H1 (cell line): Measurements from ENCODE around the gene ITGAE. TPM values are rescaled to one million over a fixed set of nuclear protein-coding genes. Genes with fewer than 3 reads are reported as not detected.

Source experiments
- EP300 ChIP-seq, 2 experiments: IDR thresholded peaks; 1 replicate in 1 of 2; 2 replicates in 1 of 2; pipeline ENCODE4 v1.6.1; 2011 to 2012; ENCODE audit warnings: low read depth in 2 of 2, low read length in 2 of 2, mild to moderate bottlenecking in 2 of 2, borderline replicate concordance in 1 of 2, inconsistent platforms in 1 of 2, moderate library complexity in 1 of 2
- HDAC6 ChIP-seq: IDR thresholded peaks from one replicate; pipeline ENCODE4 v1.7.1; 2012; ENCODE audit warnings: low read depth, mild to moderate bottlenecking, inconsistent platforms, low read length, moderate library complexity
- SP4 ChIP-seq: IDR thresholded peaks from 2 replicates; pipeline ENCODE4 v1.6.1; 2012; ENCODE audit warnings: low read length, inconsistent platforms
- SUZ12 ChIP-seq: fragments of 200-600 bp; sonication (generic); IDR thresholded peaks from 2 replicates; pipeline ENCODE4 v1.6.1; 2012; ENCODE audit warnings: mild to moderate bottlenecking, inconsistent platforms, low read length, moderate library complexity, mixed read lengths
- TCF12 ChIP-seq: IDR thresholded peaks from 2 replicates; pipeline ENCODE4 v1.6.1; 2011; ENCODE audit warnings: low read depth, mild to moderate bottlenecking, low read length
- polyA plus RNA-seq, 7 experiments: library from polyadenylated mRNA; depleted of rRNA in 3 of 7; stranded (reverse) in 5 of 7; unstranded in 2 of 7; fragments of >200 nt in 5 of 7; fragments of 200-250 nt in 2 of 7; gene quantifications; 1 replicate in 5 of 7; 2 replicates in 1 of 7; 4 replicates in 1 of 7; pipeline versions ENCODE4 v1.2.1 to v1.2.3, GENCODE V29; 2011 to 2013; ENCODE audit warnings: missing spikeins in 2 of 7, mixed read lengths in 2 of 7
- total RNA-seq: library from RNA; stranded (reverse); fragmentation: NEBNext Ultra II Directional; extraction: Animal tissue kit (Norgen Biotek cat#: 25700); gene quantifications from 2 replicates; pipeline ENCODE4 v1.2.1, GENCODE V29; 2021

The ITGAE gene
- total and polyA plus RNA-seq, 2 of the 8 experiments (the other 6 are each of a cell fraction or from before 2014, with no cell fraction given): 23.2 to 43.1 TPM

- no peak for TF ChIP-seq SP4
- no peak for TF ChIP-seq HDAC6
- no peak for TF ChIP-seq TCF12
- TF ChIP-seq SUZ12: no peak
- TF ChIP-seq EP300 (IDR thresholded peaks at IDR 0.05; ENCODE audit: borderline replicate concordance in 1 of 2, low read depth in 2 of 2, low read length in 2 of 2): no peak
- TF ChIP-seq, all 59 proteins: peak for 0
Measured at GRCh38 chr17:3771140-3771539, 29.8 kb downstream of the ITGAE start (continued).
